Measurements from ENCODE around the gene ICE1.

Gene ICE1

DNA sequence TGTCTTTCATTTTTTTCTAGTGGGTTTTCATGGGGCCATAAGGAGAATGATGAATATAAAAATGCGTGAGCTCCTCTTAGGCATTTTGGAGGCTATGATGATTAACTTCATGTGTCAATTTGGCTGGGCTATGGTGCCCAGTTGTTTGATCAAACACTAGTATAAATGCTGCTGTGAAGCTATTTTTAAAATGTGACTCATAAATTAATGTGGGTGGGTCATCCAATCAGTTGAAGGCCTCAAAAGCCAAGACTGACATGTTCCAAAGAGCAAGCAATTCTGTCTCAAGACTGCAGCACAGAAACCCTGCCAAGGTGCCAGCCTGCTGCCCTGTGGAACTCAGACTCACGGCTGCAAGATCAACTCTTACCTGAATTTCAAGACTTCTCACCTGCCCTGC lies 24.4 kb upstream of the ICE1 start:
- in situ Hi-C loops (cut with HindIII; ENCODE audit: low pct_ligation_motif_present, low sequenced_read_pairs) = no loop called here
- no peak overlapping the region for H3K27ac ChIP-seq
- no peaks in the 10 kb centered on the region for H3K36me3 ChIP-seq (replicated peaks)
- no peak for TF ChIP-seq CTCF (IDR thresholded peaks at IDR 0.05; ENCODE audit: low read depth, low read length, missing control alignments)
- H3K27me3 ChIP-seq (replicated peaks) = no peaks in the 10 kb centered on the region
- H3K4me3 ChIP-seq (ENCODE audit: low read depth, low read length) = no peak overlapping the region
- DNase-seq = no peak

GRCh38 chr5:5401095-5401494 lies 21.4 kb upstream of the ICE1 start:
- H3K27ac ChIP-seq = no peak overlapping the region
- in situ Hi-C loops (cut with HindIII; ENCODE audit: low pct_ligation_motif_present, low sequenced_read_pairs) = no loop called here
- TF ChIP-seq CTCF (IDR thresholded peaks at IDR 0.05; ENCODE audit: low read depth, low read length, missing control alignments) = no peak
- DNase-seq = no peak
- no peaks in the 10 kb centered on the region for H3K36me3 ChIP-seq (replicated peaks)
- H3K4me3 ChIP-seq (ENCODE audit: low read depth, low read length) = no peak overlapping the region
- H3K27me3 ChIP-seq (replicated peaks) = no peaks in the 10 kb centered on the region

DNA sequence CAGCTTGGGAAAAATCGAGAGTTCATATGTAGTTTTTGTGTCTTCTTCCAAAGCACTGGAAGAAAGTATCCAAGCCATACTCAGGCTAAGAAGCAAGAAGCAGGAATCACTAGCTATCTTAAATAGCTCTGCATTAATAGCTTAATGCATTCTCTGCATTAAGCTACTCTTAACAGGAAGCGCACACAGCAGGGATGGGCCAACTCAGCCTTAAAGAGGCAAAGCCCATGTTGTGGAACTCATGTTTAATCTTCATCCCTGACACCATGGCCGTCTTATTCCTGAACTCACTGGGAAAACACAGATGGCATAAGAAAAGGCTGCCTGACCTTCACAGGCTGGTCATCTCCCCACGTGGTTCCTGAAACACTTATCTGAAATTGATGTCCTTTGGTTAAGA lies 18.7 kb upstream of the ICE1 start:
- in situ Hi-C loops (cut with HindIII; ENCODE audit: low pct_ligation_motif_present, low sequenced_read_pairs) = no loop called here
- Histone ChIP-seq H3K27me3 (replicated peaks) (no peaks in the 10 kb centered on the region), H3K36me3 (replicated peaks) (no peaks in the 10 kb centered on the region), H3K4me3 (ENCODE audit: low read depth, low read length) (no peak overlapping the region), H3K27ac (no peak overlapping the region)
- no peak for DNase-seq
- no peak for TF ChIP-seq CTCF (IDR thresholded peaks at IDR 0.05; ENCODE audit: low read depth, low read length, missing control alignments)

GRCh38 chr5:5404381-5404780 lies 18.1 kb upstream of the ICE1 start:
- Histone ChIP-seq H3K36me3 (replicated peaks) (no peaks in the 10 kb centered on the region), H3K27ac (no peak overlapping the region), H3K27me3 (replicated peaks) (no peaks in the 10 kb centered on the region), H3K4me3 (ENCODE audit: low read depth, low read length) (no peak overlapping the region)
- in situ Hi-C loops (cut with HindIII; ENCODE audit: low pct_ligation_motif_present, low sequenced_read_pairs) = no loop called here
- no peak for TF ChIP-seq CTCF (IDR thresholded peaks at IDR 0.05; ENCODE audit: low read depth, low read length, missing control alignments)
- DNase-seq = no peak

- in situ Hi-C loops (cut with HindIII; ENCODE audit: low pct_ligation_motif_present, low sequenced_read_pairs) = no loop called here
- no peak for DNase-seq
- TF ChIP-seq CTCF (IDR thresholded peaks at IDR 0.05; ENCODE audit: low read depth, low read length, missing control alignments) = no peak
These were observed 17.0 kb upstream of the ICE1 start for GRCh38 chr5:5405441-5405840.

GRCh38 chr5:5407924-5408323 lies 14.6 kb upstream of the ICE1 start:
- Histone ChIP-seq H3K27ac (no peak overlapping the region), H3K27me3 (replicated peaks) (no peaks in the 10 kb centered on the region), H3K36me3 (replicated peaks) (no peaks in the 10 kb centered on the region), H3K4me3 (ENCODE audit: low read depth, low read length) (no peak overlapping the region)
- TF ChIP-seq CTCF (IDR thresholded peaks at IDR 0.05; ENCODE audit: low read depth, low read length, missing control alignments) = no peak
- no peak for DNase-seq
- in situ Hi-C loops (cut with HindIII; ENCODE audit: low pct_ligation_motif_present, low sequenced_read_pairs) = no loop called here

More at GRCh38 chr5:5405441-5405840, 17.0 kb upstream of the ICE1 start:
- no peaks in the 10 kb centered on the region for H3K27me3 ChIP-seq (replicated peaks)
- no peak overlapping the region for H3K4me3 ChIP-seq (ENCODE audit: low read depth, low read length)
- H3K27ac ChIP-seq = no peak overlapping the region
- no peaks in the 10 kb centered on the region for H3K36me3 ChIP-seq (replicated peaks)

Data from brain microvascular endothelial cell (primary cell).